CD4-positive, alpha-beta memory T cell (primary cell): ENCODE results near the gene CTNNBL1. TPM values are rescaled to one million over a fixed set of nuclear protein-coding genes. Genes with fewer than 3 reads are reported as not detected.

Experiments
- CTCF ChIA-PET: fragments of 350-600 bp; sonication (Branson Sonifier 250); formaldehyde crosslinking; loops from one replicate; lab custom pipeline; 2021; ENCODE audit warnings: inconsistent platforms; ENCODE audit not compliant: partially characterized antibody; lab: Charles Lee
- POLR2A ChIA-PET: fragments of 350-600 bp; sonication (Branson Sonifier 250); formaldehyde crosslinking; loops from one replicate; lab custom pipeline; 2021; ENCODE audit not compliant: partially characterized antibody; lab: Charles Lee
- DNase-seq, 5 donors: peaks; one replicate each; pipeline versions ENCODE4 v3.0.0 to v3.0.0-alpha.2; 2020 to 2022; ENCODE audit warnings: mixed read lengths in 1 of 5
- H3K27ac ChIP-seq: one replicate; pipeline ENCODE4 v1.7.0; 2013; ENCODE audit warnings: low read depth, low read length
- H3K27me3 ChIP-seq: 2 replicates; pipeline ENCODE4 v1.7.0; 2013; ENCODE audit warnings: mild to moderate bottlenecking, low read length, moderate library complexity; ENCODE audit not compliant: insufficient read depth
- H3K36me3 ChIP-seq: 2 replicates; pipeline ENCODE4 v1.7.0; 2013; ENCODE audit warnings: mild to moderate bottlenecking, low read length, moderate library complexity; ENCODE audit not compliant: insufficient read depth
- H3K4me1 ChIP-seq: 2 replicates; pipeline ENCODE4 v1.7.0; 2013; ENCODE audit warnings: mild to moderate bottlenecking, low read length, moderate library complexity; ENCODE audit not compliant: insufficient read depth
- H3K4me3 ChIP-seq, 2 donors: one replicate each; pipeline ENCODE4 v1.7.0; 2013; ENCODE audit warnings: low read length in 2 of 2, mild to moderate bottlenecking in 1 of 2
- H3K9me3 ChIP-seq, 2 donors: one replicate each; pipeline ENCODE4 v1.7.0; 2013; ENCODE audit warnings: low read length in 2 of 2, control low read depth in 1 of 2; ENCODE audit not compliant: control insufficient read depth in 1 of 2
- H3K27ac Mint-ChIP-seq, 7 donors: one replicate each; pipeline ENCODE4 v1.8.0; 2020 to 2021; ENCODE audit warnings: mixed read lengths in 7 of 7, mild to moderate bottlenecking in 6 of 7, inconsistent platforms in 3 of 7, moderate library complexity in 3 of 7
- H3K27me3 Mint-ChIP-seq, 2 donors: one replicate each; pipeline ENCODE4 v1.8.0; 2020 to 2021; ENCODE audit warnings: mixed read lengths in 2 of 2
- H3K36me3 Mint-ChIP-seq, 2 donors: one replicate each; pipeline ENCODE4 v1.8.0; 2020 to 2021; ENCODE audit warnings: mixed read lengths in 2 of 2, inconsistent platforms in 1 of 2, mild to moderate bottlenecking in 1 of 2
- H3K4me1 Mint-ChIP-seq, 4 donors: one replicate each; pipeline ENCODE4 v1.8.0; 2020 to 2021; ENCODE audit warnings: mixed read lengths in 4 of 4, mild to moderate bottlenecking in 1 of 4
- H3K4me3 Mint-ChIP-seq, 8 donors: one replicate each; pipeline ENCODE4 v1.8.0; 2020 to 2021; ENCODE audit warnings: mixed read lengths in 8 of 8, mild to moderate bottlenecking in 7 of 8, moderate library complexity in 6 of 8, inconsistent platforms in 3 of 8
- H3K9me3 Mint-ChIP-seq, 8 donors: one replicate each; pipeline ENCODE4 v1.8.0; 2020 to 2021; ENCODE audit warnings: mixed read lengths in 8 of 8, mild to moderate bottlenecking in 5 of 8, inconsistent platforms in 3 of 8, moderate library complexity in 1 of 8
- intact Hi-C: fragments of 100-400 bp; cut with micrococcal nuclease; formaldehyde crosslinking; loops from one replicate; pipeline ENCODE4 v1.15.1; 2023
- polyA plus RNA-seq, 2 donors: library from polyadenylated mRNA; unstranded; fragments of 300-500 nt; fragmentation: Illumina TruSeq; gene quantifications; one replicate each; pipeline ENCODE4 v1.2.3, GENCODE V29; 2021
- total RNA-seq, 2 experiments: library from RNA; stranded (reverse); gene quantifications; one replicate each; pipeline ENCODE4 v1.2.3, GENCODE V29; 2021

Gene CTNNBL1
- total and polyA plus RNA-seq, 4 experiments from 2014 or later = 41.5 to 104 (median 64.2) TPM

GRCh38 chr20:37725855-37726254 is 32.0 kb downstream of the CTNNBL1 start:
- Histone ChIP-seq H3K4me1 (no peaks in the 10 kb centered on the region), H3K27ac (no peak overlapping the region), H3K9me3 (no peaks in the 10 kb centered on the region), H3K27me3 (no peaks in the 10 kb centered on the region), H3K36me3 (no peaks in the 10 kb centered on the region), H3K4me3 (no peak overlapping the region)
- no peak for DNase-seq
- ChIA-PET POLR2A (no interaction called here), CTCF (no interaction called here)
- H3K4me1 Mint-ChIP-seq = peaks cover 11 to 24% (median 15%) of the 10 kb centered on the region in 4 donors
- peaks cover 0 to 12% (median 6%) of the 10 kb centered on the region in 8 donors for H3K9me3 Mint-ChIP-seq
- H3K4me3 Mint-ChIP-seq = no peak overlapping the region
- H3K27me3 Mint-ChIP-seq = no peaks in the 10 kb centered on the region
- no peak overlapping the region for H3K27ac Mint-ChIP-seq
- H3K36me3 Mint-ChIP-seq = peaks cover 12 to 13% of the 10 kb centered on the region in 2 donors
- intact Hi-C loops = no loop called here

DNA sequence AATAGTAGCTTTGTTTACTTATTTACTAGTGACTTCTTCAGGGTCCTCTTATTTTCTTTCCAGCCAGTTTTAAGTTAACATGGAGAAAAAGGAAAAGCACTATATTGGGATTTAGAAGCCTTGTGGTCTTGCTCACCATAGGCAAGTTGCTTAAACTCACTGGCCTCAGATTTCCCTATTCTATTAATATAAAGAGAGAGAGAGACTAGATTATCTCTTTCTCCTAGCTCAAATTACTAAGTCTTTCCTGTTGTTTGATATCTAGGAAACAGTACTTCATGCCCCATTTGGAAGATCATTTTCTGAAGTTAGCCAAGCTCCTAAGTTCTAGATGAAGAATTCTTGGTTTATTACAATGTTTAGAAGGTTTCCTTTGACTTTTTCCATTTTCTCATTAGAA is 32.5 kb downstream of the CTNNBL1 start:
- DNase-seq = no peak
- peaks cover 11 to 24% (median 15%) of the 10 kb centered on the region in 4 donors for H3K4me1 Mint-ChIP-seq
- ChIA-PET CTCF (no interaction called here), POLR2A (no interaction called here)
- H3K4me3 ChIP-seq = no peak overlapping the region
- H3K9me3 Mint-ChIP-seq = peaks cover 0 to 7% (median 5%) of the 10 kb centered on the region in 8 donors
- intact Hi-C loops = no loop called here
- peaks cover 8 to 10% of the 10 kb centered on the region in 2 donors for H3K36me3 Mint-ChIP-seq
- H3K27ac Mint-ChIP-seq = no peak overlapping the region
- H3K36me3 ChIP-seq = no peaks in the 10 kb centered on the region
- no peaks in the 10 kb centered on the region for H3K4me1 ChIP-seq
- no peaks in the 10 kb centered on the region for H3K27me3 Mint-ChIP-seq
- H3K4me3 Mint-ChIP-seq = no peak overlapping the region
- no peak overlapping the region for H3K27ac ChIP-seq
- H3K9me3 ChIP-seq = no peaks in the 10 kb centered on the region
- H3K27me3 ChIP-seq = no peaks in the 10 kb centered on the region

DNA sequence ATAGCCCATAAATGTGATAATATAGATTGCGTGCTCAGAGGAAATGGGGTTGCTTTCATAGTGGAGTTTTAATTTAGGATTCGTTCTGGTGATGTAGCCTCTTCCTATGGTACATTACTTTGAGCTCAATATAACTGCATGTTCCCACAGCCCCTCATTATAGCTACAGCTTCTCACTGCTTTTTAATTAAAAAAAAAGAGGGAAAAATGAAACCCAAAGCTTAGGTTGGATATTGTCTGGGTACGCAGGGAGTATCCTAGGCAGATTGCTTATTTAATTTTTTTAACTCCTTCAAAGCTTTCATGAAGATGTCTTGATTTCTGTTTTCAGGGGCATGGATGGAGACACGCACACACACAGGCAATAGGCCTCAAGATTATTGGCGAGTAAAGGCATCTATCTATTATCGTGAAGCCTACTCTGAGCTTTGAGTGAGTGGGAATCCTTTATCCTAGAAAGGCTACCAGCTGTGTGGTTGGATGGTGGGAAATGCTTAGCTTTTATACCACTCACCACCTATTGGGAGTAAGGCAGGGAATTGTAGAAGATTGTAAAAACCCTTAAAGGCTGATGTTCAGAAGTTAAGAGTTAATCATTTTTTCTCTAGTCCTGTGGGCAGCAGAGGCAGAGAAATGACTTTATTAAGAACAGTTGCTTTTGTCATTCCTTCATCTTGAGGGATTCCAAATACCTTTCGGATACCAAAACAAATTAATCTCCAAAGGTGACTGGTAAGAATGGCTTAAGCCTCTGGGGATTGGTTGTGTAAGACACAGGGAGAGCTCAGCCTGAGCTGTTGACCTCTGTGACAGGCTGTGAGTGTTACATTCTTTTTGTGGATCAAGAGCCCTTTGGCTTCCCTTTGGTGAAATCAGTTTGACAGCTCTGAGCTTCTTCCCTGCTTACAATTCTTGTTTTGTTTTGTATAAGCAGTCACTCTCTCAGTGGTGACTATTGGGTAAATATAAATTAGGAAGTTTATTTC is 33.4 kb downstream of the CTNNBL1 start:
- peak overlapping the region in 2 of 7 donors; percentile 12 to 75 for H3K27ac Mint-ChIP-seq
- no peaks in the 10 kb centered on the region for H3K27me3 ChIP-seq
- intact Hi-C loops = no loop called here

GRCh38 chr20:37727957-37728634 is 34.3 kb downstream of the CTNNBL1 start:
- H3K4me1 Mint-ChIP-seq = peaks cover 13 to 24% (median 20%) of the 10 kb centered on the region in 4 donors
- H3K27me3 Mint-ChIP-seq = no peaks in the 10 kb centered on the region
- no peak overlapping the region for H3K4me3 Mint-ChIP-seq
- ChIA-PET POLR2A (no interaction called here), CTCF (no interaction called here)
- peaks cover 5% of the 10 kb centered on the region for H3K36me3 ChIP-seq
- H3K9me3 Mint-ChIP-seq = no peaks in the 10 kb centered on the region
- no peak overlapping the region for H3K27ac ChIP-seq
- DNase-seq = no peak
- peak overlapping the region in 1 of 7 donors; percentile 53 for H3K27ac Mint-ChIP-seq
- H3K4me3 ChIP-seq = no peak overlapping the region
- H3K36me3 Mint-ChIP-seq = peaks cover 14 to 19% of the 10 kb centered on the region in 2 donors
- intact Hi-C loops = no loop called here
- H3K9me3 ChIP-seq = no peaks in the 10 kb centered on the region
- no peaks in the 10 kb centered on the region for H3K27me3 ChIP-seq
- H3K4me1 ChIP-seq = no peaks in the 10 kb centered on the region

More for the DNA sequence above, 33.4 kb downstream of the CTNNBL1 start:
- H3K27ac ChIP-seq = no peak overlapping the region
- ChIA-PET CTCF (no interaction called here), POLR2A (no interaction called here)
- no peaks in the 10 kb centered on the region for H3K27me3 Mint-ChIP-seq
- H3K36me3 Mint-ChIP-seq = peaks cover 9 to 12% of the 10 kb centered on the region in 2 donors
- H3K36me3 ChIP-seq = no peaks in the 10 kb centered on the region
- peaks cover 13 to 24% (median 18%) of the 10 kb centered on the region in 4 donors for H3K4me1 Mint-ChIP-seq
- DNase-seq = no peak
- H3K9me3 ChIP-seq = no peaks in the 10 kb centered on the region
- H3K4me1 ChIP-seq = no peaks in the 10 kb centered on the region
- H3K9me3 Mint-ChIP-seq = no peaks in the 10 kb centered on the region
- no peak overlapping the region for H3K4me3 Mint-ChIP-seq
- no peak overlapping the region for H3K4me3 ChIP-seq

GRCh38 chr20:37728635-37728983 is 34.8 kb downstream of the CTNNBL1 start:
- peak overlapping the region in 2 of 7 donors; percentile 53 to 58 for H3K27ac Mint-ChIP-seq
- CTCF ChIA-PET = no interaction called here

DNA sequence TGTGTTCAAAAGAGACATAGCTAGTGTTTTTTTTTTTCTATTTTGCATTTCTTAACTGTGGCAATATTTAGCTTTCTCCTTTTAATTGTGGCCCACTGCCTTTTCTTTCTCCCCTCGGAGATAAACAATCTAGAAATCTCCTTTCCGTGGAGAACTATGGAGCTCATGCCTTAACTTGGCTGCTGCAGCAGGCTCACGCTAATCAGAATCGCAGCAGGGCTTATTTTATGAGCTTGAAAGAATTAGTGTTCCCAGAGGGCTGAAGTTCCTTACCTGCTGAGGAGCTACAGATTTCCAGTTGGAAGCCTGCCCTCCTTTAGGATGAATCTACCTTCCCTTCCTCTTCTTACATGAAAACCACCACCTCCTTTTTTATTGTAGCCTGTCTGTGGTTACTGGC is 35.6 kb downstream of the CTNNBL1 start:
- intact Hi-C loops = no loop called here
- Histone ChIP-seq H3K9me3 (no peaks in the 10 kb centered on the region), H3K36me3 (peaks cover 17% of the 10 kb centered on the region), H3K27ac (no peak overlapping the region), H3K4me3 (no peak overlapping the region), H3K4me1 (no peaks in the 10 kb centered on the region), H3K27me3 (no peaks in the 10 kb centered on the region)
- ChIA-PET POLR2A (no interaction called here), CTCF (no interaction called here)
- H3K27ac Mint-ChIP-seq = no peak overlapping the region
- H3K4me1 Mint-ChIP-seq = peaks cover 13 to 24% (median 20%) of the 10 kb centered on the region in 4 donors
- H3K36me3 Mint-ChIP-seq = peaks cover 25 to 29% of the 10 kb centered on the region in 2 donors
- no peaks in the 10 kb centered on the region for H3K27me3 Mint-ChIP-seq
- no peak for DNase-seq
- H3K9me3 Mint-ChIP-seq = no peaks in the 10 kb centered on the region
- no peak overlapping the region for H3K4me3 Mint-ChIP-seq

More at GRCh38 chr20:37728635-37728983, 34.8 kb downstream of the CTNNBL1 start:
- H3K4me3 ChIP-seq = no peak overlapping the region
- H3K36me3 Mint-ChIP-seq = peaks cover 19 to 24% of the 10 kb centered on the region in 2 donors
- no peaks in the 10 kb centered on the region for H3K27me3 ChIP-seq
- peaks cover 13 to 24% (median 21%) of the 10 kb centered on the region in 4 donors for H3K4me1 Mint-ChIP-seq
- H3K36me3 ChIP-seq = peaks cover 10% of the 10 kb centered on the region
- H3K4me3 Mint-ChIP-seq = no peak overlapping the region
- no peaks in the 10 kb centered on the region for H3K9me3 ChIP-seq
- no peak overlapping the region for H3K27ac ChIP-seq
- POLR2A ChIA-PET = no interaction called here
- no peaks in the 10 kb centered on the region for H3K9me3 Mint-ChIP-seq
- no peak for DNase-seq
- no peaks in the 10 kb centered on the region for H3K4me1 ChIP-seq
- no peaks in the 10 kb centered on the region for H3K27me3 Mint-ChIP-seq
- intact Hi-C loops = no loop called here

GRCh38 chr20:37729909-37730308 is 36.1 kb downstream of the CTNNBL1 start:
- H3K36me3 Mint-ChIP-seq = peaks cover 25 to 29% of the 10 kb centered on the region in 2 donors
- POLR2A ChIA-PET = no interaction called here
- no peaks in the 10 kb centered on the region for H3K4me1 ChIP-seq
- intact Hi-C loops = no loop called here
- no peaks in the 10 kb centered on the region for H3K27me3 Mint-ChIP-seq
- no peak for DNase-seq
- no peak overlapping the region for H3K4me3 Mint-ChIP-seq
- H3K27ac Mint-ChIP-seq = no peak overlapping the region
- no peaks in the 10 kb centered on the region for H3K9me3 ChIP-seq
- no peaks in the 10 kb centered on the region for H3K9me3 Mint-ChIP-seq
- no peaks in the 10 kb centered on the region for H3K27me3 ChIP-seq
- peaks cover 17% of the 10 kb centered on the region for H3K36me3 ChIP-seq
- H3K27ac ChIP-seq = no peak overlapping the region
- H3K4me3 ChIP-seq = no peak overlapping the region
- CTCF ChIA-PET = no interaction called here
- peaks cover 13 to 24% (median 19%) of the 10 kb centered on the region in 4 donors for H3K4me1 Mint-ChIP-seq
